Stomach (tissue), 4 donors: ENCODE results near the gene PRICKLE2.

Experiments
- CTCF ChIP-seq, 7 experiments: fragments of 450-650 bp in 4 of 7; fragments of 200-600 bp in 3 of 7; sonication (generic) in 3 of 7; IDR thresholded peaks; one replicate each; pipeline ENCODE4 v1.5.1; 2016 to 2019; ENCODE audit warnings: antibody characterized with exemption in 7 of 7, control low read depth in 2 of 7, mild to moderate bottlenecking in 1 of 7
- POLR2A ChIP-seq, 4 donors: fragments of 450-650 bp; IDR thresholded peaks; one replicate each; pipeline ENCODE4 v1.6.1; 2016; ENCODE audit warnings: antibody characterized with exemption in 4 of 4, control low read depth in 2 of 4, mild to moderate bottlenecking in 1 of 4, moderate library complexity in 1 of 4

- TF ChIP-seq CTCF (IDR thresholded peaks at IDR 0.05) = no peak
- TF ChIP-seq POLR2A (IDR thresholded peaks at IDR 0.05) = no peak
These were observed 14.6 kb upstream of the PRICKLE2 start for GRCh38 chr3:64239841-64240240.
